Limb (tissue), 2 donors: ENCODE data around the gene LRPAP1.

ENCODE experiments used
- DNase-seq, 2 donors: peaks; one replicate each; pipeline ENCODE4 v3.0.0-alpha.2; 2016; ENCODE audit errors: extremely low spot score in 2 of 2

Gene LRPAP1

GRCh38 chr4:3473996-3474765 is 58.0 kb downstream of the LRPAP1 start:
- peak in 1 of 2 donors; percentile 27 for DNase-seq

DNA sequence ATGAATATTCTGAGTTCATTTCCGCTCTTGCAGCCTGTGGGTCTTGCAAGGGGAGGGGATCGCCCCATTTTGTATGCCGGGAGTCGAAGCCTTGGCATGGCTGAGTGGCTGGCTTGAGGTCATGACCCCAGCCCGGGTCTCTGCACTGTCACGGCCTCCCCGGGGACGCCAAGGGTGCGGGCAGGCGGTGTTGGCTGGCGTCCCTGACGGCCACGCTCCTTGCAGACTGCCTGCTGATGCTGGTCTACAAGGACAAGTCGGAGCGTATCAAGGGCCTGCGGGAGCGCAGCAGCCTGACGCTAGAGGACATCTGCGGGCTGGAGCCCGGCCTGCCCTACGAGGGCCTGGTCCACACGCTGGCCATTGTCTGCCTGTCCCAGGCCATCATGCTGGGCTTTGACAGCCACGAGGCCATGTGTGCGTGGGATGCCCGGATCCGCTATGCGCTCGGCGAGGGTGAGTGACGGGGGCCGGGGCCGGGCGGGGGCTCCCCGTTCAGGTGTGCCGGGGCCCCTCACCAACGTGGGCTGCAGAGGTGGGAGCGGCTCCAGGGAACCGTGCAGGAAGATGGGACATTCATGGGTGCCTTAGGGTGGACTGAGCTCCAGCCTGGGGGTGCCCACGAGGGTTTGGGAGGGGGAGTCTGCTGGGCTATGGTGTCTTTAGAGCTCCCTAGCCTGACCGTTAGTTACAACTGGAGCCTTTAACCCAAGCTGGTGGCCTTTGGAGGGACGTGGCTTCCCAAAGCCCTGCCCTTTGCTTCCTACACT is 58.9 kb downstream of the LRPAP1 start:
- DNase-seq: peak in 1 of 2 donors; percentile 31

DNA sequence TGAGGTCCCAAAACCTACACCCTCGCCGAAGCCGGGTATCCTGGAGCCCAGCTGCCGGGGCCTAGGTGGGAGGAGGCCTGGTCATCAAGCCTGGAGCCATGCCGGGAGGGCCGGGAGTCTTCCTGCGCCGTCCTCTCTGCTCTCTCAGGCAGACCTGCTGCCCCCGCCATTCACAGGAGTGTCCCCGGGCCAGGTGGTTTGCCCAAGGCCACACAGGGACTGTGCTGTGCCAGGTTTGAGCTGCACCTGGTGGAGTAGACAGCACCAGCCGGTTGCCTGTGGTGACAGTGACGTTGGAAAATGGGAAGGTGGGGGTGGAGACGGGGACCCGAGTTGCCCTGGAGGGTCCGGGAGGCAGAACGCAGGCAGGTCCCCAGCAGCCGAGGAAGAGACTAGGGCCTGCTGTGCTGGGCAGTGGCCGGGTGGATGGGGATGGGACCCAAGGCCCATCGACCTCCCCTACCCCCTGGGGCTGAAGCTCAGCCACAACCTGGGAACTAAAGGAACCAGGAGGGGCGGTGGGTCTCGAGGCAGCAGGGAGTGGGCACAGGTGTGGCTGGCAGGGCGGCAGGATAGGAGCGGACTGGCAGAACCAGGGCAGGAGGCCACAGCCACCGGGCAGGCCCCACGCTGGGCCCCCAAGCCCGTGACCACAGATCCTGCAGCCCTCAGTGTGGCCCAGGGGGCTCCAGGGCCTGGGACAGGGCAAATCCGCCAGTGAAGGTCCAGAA is 59.6 kb downstream of the LRPAP1 start:
- DNase-seq: peak in 1 of 2 donors; percentile 27

DNA sequence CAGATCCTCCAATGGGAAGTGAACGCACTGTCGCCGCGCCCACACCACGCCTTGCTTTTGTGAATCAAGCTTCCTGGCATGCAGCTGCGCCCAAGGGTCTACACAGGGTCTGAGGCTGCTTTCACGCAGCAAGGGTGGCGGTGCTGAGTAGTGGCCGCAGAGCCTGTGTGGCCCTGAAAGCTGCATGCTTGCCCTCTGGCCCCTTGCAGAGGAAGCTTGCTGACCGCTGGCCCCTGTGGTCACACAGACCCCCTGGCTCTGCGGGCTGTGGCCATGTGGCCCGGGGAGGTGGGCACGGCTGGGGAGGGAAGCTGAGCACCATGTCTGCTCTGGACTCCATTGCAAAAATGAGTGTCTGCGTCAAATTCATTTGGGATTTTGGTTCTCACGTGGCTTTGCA is 60.3 kb downstream of the LRPAP1 start:
- no peak for DNase-seq

DNA sequence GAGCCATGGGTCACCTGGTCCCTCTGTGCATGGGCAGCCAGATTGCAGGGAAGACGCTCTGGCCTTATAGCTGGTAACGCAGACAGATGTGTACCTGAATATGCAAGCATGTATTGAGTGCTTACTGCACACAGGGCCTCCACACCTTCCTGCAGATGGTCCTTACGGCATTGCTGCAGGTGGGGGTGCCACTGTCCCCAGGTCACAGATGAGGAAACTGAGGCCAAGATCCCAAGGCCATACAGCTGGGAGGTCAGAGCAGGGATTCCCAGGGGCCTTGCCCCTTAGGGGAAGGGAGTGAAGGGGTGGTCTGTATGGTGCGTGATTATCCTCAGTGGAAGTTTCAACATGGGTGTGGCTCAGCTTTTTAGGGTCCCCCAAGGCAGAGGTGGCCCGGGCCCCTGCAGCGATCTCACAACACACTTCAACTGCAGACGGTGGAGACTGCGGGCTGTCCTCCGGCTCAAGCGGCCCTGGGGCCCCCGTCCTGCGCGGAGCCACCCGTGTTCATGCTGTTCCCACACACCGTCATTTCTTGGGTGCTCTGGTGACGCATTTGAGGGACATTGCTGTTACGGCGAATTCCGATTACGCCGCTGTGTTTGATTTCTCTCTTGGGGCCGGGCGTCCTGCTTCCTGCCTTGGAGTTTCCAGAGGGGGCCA is 61.0 kb downstream of the LRPAP1 start:
- peak in 1 of 2 donors; percentile 21 for DNase-seq

DNA sequence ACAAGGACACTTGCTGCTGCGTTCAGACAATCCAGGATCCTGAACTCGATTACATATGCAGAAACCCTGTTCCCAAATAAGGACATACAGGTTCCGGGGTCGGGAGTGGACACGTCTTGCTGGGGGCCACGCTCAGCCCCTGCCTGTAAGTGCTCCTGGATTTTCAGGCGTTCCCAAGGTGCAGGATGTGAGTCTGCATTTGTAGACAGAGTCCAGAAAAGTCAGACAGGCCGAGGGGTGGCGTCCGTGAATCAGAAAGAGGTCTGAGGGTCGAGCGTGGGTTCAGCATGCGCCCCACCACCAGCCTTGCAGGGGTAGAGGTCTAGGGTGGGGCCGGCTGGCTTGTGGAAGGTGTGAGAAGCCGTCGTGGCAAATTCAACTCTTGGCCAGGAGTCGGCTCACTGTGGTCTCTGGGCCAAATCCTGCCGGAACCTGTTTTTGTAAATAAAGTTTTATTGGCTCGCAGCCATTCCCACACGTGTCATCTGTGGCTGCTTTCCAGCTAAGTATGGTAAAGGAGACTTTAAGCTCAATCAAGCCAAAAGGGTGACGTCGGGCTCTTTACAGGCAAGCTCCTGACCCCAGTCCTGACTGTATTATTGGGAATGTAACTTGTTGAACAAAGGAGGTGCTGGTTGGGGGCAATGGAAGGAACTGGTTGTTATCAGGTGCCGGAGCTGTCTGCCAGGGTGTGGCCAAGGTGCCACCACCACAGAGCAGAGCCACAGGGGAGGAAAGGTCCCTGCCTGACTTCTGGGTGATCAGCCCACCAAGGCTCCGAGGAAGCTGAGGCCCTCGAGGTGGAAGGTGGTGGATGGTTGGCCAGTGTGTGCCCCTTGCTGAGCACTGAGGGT is 61.8 kb downstream of the LRPAP1 start:
- peak in 1 of 2 donors; percentile 30 for DNase-seq

DNA sequence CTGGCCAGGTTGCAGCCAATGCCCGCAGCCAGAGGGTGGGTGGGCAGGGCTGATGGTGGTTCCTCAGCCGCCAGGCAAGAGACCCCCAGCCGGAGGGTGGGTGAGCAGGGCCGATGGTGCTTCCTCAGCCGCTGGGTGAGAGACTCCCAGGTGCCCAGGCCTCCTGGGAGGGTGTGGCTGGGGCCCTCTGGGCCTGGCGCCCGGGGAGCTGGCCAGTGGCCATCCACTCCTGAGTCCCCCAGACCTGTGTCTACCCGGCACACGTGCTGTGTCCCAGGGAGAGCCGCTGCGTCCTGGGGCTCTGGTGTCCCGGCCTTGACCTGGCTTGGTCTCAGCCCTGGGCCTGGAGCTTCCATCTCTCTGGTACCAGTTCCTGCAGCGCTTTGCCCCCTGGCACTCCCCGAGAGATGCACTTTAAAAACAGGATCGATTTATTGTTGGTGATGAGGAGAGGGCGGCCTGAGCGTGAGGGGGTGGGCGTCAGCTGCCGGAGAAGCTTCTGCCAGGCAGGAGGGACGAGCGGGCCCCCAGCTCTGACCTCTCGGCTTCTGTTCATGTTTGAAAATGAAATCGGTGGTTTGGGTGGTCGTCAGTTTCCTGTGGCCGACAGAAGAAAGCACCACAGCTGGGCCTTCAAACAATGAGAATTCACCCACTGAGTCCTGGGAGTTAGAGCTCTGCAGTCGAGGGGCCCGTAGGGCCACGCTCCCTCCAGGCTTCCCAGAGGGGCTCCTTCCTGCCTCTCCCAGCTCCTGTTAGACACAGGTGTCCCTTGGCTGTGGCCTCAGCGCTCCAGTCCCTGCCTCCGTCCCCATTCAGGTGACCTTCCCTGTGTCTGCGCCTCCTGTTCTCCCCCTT is 62.6 kb downstream of the LRPAP1 start:
- DNase-seq: no peak

DNA sequence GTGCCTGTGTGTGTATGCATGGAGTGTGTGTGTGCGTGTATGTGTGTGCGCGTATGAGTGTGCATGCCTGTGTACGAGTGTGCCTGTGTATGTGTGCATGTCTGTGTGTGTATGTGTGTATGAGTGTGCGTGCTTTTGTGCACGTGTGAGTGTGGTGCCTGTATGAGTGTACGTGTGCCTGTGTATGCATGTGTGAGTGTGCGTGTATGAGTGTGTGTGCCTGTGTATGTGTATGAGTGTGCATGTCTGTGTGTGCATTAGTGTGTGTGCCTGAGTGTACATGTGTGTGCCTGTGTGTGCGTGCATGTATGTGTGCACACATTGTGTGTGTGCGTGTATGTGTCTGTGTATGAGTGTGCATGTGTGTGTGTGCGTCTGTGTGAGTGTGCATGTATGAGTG is 63.4 kb downstream of the LRPAP1 start:
- DNase-seq: no peak

- no peak for DNase-seq
Measured at GRCh38 chr4:3468154-3468553, 64.1 kb downstream of the LRPAP1 start.

GRCh38 chr4:3467601-3468031 is 64.6 kb downstream of the LRPAP1 start:
- no peak for DNase-seq

DNA sequence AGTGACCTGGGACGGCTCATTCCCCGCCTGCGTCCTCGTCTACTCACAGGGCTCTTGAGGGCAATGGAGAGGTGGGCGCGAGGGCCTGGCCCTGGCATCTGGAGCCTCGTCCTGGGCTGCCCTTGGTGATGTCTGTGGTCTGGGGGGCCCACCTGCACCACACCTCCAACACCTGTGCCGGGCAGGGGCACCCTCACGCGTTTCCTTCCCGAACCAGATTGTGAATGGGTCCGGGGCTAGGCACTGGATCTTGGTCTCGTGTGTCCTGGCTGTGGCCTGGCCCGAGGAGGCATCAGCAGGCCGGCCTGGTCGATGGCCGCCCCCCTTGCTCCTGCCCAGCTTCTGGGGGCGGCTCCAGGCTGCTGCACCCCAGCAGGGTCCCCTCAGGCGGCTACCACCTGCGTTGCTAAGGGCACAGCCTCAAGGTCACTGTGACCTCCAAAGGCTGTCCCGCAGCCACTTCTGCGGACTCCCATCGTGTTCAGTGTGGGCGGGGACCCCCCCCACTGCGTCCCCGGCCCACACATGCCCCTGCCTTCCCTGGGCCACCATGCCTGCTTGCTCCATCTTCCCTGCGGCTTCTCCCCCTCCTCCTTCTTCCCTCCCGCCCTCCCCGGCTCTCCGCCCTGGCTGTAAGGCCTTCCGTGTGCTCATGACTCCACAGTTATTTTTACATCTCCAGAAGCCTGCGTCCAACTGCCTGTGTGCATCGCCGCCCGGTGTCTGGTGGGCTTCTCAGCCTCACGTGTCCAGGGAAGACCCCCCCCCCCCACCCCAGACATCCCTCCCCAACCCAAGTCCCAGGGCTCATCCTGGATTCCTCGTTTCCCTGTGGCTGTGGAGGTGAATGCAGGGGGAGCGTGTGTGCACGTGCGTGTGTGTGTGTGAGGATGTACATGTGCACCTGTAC is 65.3 kb downstream of the LRPAP1 start:
- DNase-seq: no peak

DNA sequence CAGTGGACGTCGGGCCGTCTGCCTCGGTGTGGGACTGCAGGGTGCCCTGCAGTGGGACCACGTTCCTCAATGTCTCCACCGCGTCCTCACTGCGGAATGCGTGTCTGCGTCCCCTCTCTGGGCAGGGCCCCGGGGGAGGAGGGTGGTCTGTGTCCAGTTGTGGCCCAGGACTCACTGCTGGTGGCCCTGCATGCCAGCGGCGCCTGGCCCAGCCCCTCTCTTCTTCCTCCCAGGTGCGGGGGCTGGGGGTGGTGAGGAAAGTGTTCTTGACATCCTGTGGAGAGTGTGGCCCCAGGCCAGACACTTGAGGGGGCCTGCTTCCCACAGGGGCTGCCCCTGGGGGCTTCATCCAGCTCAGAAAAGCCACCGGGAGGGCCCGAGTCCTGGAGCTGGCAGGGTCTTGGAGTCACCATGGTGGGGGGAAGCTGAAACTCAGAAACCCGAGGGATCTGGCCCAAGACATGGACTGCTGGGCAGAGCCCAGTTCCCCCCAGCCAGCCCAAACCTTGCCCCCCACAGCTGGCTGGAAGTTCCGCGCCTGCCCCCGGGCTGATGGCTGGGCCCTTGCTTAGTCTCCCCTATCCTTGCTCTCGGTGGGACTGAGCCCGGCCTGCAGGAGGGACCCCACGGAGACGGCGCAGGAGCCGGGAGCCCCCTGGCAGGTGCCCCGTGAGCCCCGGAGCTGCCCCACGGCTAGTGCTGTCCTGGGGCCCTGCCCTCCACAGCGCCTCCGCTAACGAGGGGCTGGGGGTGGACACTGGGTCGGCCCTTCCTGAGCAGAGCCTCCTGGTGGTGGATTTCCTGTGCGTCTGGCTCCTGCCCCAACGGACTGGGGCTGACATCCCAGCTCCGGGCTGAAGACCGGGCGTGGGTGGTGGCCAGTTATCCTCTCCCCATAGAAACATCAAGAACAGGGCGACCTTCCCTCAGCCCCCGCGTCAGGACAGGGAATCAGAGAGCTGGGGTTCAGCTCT is 66.2 kb downstream of the LRPAP1 start:
- DNase-seq: no peak

- DNase-seq: no peak
Measured at GRCh38 chr4:3464911-3465697, 67.1 kb downstream of the LRPAP1 start.

DNA sequence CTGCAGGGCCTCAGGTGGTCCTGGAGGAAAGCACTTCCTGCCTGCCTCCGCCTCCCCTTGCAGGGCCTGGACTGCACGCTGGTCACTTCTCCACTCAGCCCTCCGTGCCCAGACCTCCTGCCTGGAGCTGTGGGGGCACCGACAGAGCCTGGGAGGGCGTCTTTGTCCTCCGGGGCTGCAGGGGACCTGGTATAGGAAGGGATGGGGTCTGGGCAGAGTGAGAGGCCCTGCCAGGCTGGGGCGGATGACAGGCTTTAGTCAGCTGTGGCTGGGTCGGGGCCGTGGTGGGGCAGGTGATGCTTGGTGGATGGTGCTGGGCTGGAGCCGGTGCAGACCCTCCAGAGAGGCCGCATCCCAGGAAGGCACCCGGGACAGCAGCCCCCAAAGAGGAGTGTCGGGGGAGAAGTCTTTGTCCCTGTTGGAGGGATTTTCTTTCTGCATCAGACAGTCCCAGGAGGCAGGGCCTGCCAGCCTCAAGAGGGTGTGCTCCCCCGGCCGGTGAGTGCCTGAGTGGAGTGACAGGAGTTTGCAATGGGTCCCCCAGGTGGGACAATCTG is 67.8 kb downstream of the LRPAP1 start:
- no peak for DNase-seq

GRCh38 chr4:3463556-3464348 is 68.5 kb downstream of the LRPAP1 start:
- DNase-seq: no peak
